Mucosa of descending colon (tissue), 3 donors: ENCODE data around the gene SMIM12. TPM values are rescaled to one million over a fixed set of nuclear protein-coding genes. Genes with fewer than 3 reads are reported as not detected.

Experiments used
- ATAC-seq: fragments of 200-7000 bp; cut with Tn5 transposase; one replicate; pipeline ENCODE4 v1.9.1; 2020; ENCODE audit warnings: mild to moderate bottlenecking, moderate library complexity
- DNase-seq, 3 donors: peaks; one replicate each; pipeline ENCODE4 v3.0.0-alpha.2; 2020
- H3K36me3 ChIP-seq: fragments of 200-600 bp; one replicate; pipeline ENCODE4 v1.8.0; 2021; ENCODE audit warnings: low read depth, mild to moderate bottlenecking
- H3K4me1 ChIP-seq: fragments of 200-600 bp; one replicate; pipeline ENCODE4 v1.8.0; 2021; ENCODE audit warnings: low read depth, mild to moderate bottlenecking
- H3K4me3 ChIP-seq: fragments of 200-600 bp; one replicate; pipeline ENCODE4 v1.8.0; 2021; ENCODE audit warnings: mild to moderate bottlenecking
- H3K9me3 ChIP-seq: fragments of 200-600 bp; one replicate; pipeline ENCODE4 v1.8.0; 2021; ENCODE audit warnings: mild to moderate bottlenecking
- intact Hi-C, 2 donors: fragments of 100-400 bp; cut with DNase I in 1 of 2; cut with micrococcal nuclease in 1 of 2; formaldehyde crosslinking; loops; one replicate each; pipeline versions ENCODE4 v1.11.0 to v1.11.1; 2022; cut with DNase I, micrococcal nuclease
- total RNA-seq, 3 donors: library from RNA; stranded (reverse); fragmentation: NEBNext Ultra II Directional in 2 of 3; extraction: Animal tissue kit (Norgen Biotek cat#: 25700) in 2 of 3; gene quantifications; one replicate each; pipeline versions ENCODE4 v1.2.1 to v1.2.4, GENCODE V29; 2021 to 2023
- TF ChIP-seq, protein P1 (sequence below): fragments of 200-600 bp; IDR thresholded peaks from one replicate; pipeline ENCODE4 v1.8.0; 2022; ENCODE audit warnings: antibody characterized with exemption, mild to moderate bottlenecking
- donor health status: DM: no; HTN: no; CAD: no; lungs with moderate emphysema.
- donor health status: DM: no; HTN: no; CAD: no.
- donor health status: DM: no; HTN: yes; CAD: no.

The SMIM12 gene
- total RNA-seq, 3 donors from 2014 or later: 50.8 to 53.8 (median 51.8) TPM

- DNase-seq (peak in 1 of 3 donors; percentile 17), ATAC-seq (no peak)
- Histone ChIP-seq H3K4me3 (no peak overlapping the region), H3K4me1 (no peaks in the 10 kb centered on the region), H3K36me3 (peaks cover 10% of the 10 kb centered on the region), H3K9me3 (no peaks in the 10 kb centered on the region)
- intact Hi-C loops: loop anchor here in 1 of 2 donors (10.0 kb wide), 1 partner anchor 413 kb away; the partner anchor contains the start of gene ZMYM4
- TF ChIP-seq, protein P1, sequence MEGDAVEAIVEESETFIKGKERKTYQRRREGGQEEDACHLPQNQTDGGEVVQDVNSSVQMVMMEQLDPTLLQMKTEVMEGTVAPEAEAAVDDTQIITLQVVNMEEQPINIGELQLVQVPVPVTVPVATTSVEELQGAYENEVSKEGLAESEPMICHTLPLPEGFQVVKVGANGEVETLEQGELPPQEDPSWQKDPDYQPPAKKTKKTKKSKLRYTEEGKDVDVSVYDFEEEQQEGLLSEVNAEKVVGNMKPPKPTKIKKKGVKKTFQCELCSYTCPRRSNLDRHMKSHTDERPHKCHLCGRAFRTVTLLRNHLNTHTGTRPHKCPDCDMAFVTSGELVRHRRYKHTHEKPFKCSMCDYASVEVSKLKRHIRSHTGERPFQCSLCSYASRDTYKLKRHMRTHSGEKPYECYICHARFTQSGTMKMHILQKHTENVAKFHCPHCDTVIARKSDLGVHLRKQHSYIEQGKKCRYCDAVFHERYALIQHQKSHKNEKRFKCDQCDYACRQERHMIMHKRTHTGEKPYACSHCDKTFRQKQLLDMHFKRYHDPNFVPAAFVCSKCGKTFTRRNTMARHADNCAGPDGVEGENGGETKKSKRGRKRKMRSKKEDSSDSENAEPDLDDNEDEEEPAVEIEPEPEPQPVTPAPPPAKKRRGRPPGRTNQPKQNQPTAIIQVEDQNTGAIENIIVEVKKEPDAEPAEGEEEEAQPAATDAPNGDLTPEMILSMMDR: no peak
Observed at GRCh38 chr1:34851431-34852105, 8.0 kb downstream of the SMIM12 start.

DNA sequence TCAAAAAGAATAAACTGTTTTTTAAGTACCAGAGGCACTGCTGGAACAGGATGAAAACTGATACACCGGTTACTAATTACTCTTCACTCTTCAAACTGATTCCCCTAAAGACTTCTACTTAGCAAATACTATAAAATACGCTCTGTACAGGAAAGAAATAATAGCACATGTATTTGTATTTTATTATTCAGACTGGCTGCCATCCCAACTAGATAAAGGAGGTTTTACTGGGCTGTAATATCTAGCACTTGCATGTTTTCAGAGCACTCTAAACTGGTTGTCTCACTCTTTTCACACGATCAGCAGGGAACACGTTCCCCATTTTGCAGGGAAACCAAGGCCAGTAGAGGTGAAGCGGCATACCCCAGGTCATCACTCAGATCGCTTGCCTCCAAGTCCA, 9.2 kb downstream of the SMIM12 start:
- DNase-seq: no peak
- Histone ChIP-seq H3K36me3 (peaks cover 8% of the 10 kb centered on the region), H3K4me3 (no peak overlapping the region), H3K9me3 (no peaks in the 10 kb centered on the region), H3K4me1 (no peaks in the 10 kb centered on the region)
- intact Hi-C loops: loop anchor here in 1 of 2 donors (10.0 kb wide), 1 partner anchor 414 kb away; the partner anchor contains the start of gene ZMYM4
- TF ChIP-seq, protein P1: no peak
- ATAC-seq: no peak

- TF ChIP-seq, protein P1: no peak
- Histone ChIP-seq H3K9me3 (no peaks in the 10 kb centered on the region), H3K4me3 (no peak overlapping the region), H3K36me3 (no peaks in the 10 kb centered on the region), H3K4me1 (no peaks in the 10 kb centered on the region)
- intact Hi-C loops: no loop called here
- DNase-seq: no peak
- ATAC-seq: no peak
Observed at GRCh38 chr1:34847094-34847493, 12.5 kb downstream of the SMIM12 start.

DNA sequence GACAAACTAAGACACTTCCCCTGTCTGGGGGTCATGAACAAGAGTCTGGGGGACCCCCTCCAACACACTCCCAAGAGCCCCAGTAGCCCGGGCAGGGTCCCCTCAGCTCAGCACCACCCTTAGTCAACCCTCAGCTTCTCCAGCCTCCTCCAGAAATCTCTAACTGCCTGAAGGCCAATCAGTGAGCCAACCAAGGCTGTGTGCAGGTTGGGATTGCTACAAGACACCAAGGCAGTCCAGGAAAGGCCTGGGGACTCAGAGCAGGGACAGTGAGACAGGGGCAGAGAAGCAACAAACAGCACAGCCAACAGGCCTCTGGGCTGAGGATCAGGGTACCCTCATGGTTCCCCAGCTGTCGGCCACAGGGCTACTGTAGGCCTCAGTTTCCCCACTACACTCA, 13.3 kb downstream of the SMIM12 start:
- no peak for DNase-seq
- Histone ChIP-seq H3K36me3 (no peaks in the 10 kb centered on the region), H3K4me3 (no peak overlapping the region), H3K9me3 (no peaks in the 10 kb centered on the region), H3K4me1 (no peaks in the 10 kb centered on the region)
- intact Hi-C loops: no loop called here
- TF ChIP-seq, protein P1: no peak
- ATAC-seq: no peak

DNA sequence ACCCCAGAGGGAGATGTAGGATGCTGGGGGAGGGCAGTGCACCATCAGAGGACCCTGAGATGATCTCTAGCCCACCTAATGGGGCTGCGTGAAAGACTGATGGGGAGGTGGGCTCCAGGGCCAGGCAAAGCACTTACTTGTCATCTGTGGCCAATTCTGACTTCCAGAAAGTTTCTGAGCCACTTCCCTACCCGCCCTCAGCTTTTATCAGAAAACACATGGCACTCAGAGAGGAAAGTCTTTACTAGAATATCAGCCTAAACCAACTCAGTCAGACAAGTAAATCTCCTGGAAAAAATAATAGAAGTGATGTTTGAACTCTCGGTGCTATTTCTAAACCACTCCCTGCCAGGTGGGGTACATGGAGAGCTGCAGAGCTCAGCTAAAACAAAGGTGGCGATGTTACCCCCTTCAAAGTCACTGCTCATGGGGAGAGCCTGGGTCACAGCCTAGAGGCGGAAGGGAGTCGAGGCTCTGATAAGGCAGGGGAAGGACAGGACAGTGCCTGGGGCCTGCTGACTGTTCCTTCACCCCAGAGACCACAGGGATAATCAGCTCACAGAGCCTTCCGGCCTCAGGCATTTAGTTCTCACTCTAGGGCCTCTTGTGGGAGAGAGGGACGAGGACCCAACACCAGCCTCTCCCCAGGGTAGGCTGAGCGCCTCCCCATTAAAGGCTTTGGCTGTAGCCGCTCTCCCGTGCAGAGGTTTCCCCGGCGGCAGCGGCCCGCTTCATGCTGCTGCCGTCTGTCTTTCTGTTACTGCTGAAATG, 14.2 kb downstream of the SMIM12 start:
- no peaks in the 10 kb centered on the region for H3K4me1 ChIP-seq
- DNase-seq: no peak
- no peak overlapping the region for H3K4me3 ChIP-seq
- ATAC-seq: no peak
- intact Hi-C loops: no loop called here
- H3K36me3 ChIP-seq: no peaks in the 10 kb centered on the region
- TF ChIP-seq, protein P1: no peak
- H3K9me3 ChIP-seq: no peaks in the 10 kb centered on the region
